ENCODE measurements around the gene SLC36A3.
"Not testable (repeated sequence)": the region's sequence is repeated elsewhere in the genome, so short reads cannot be mapped to it uniquely, and the experiment has no call there.

Gene SLC36A3

GRCh38 chr5:151244206-151244605 lies 59.4 kb downstream of the SLC36A3 start:
- intact Hi-C loops (cut with DNase I; ENCODE audit: low total_unique reads): loop anchor here (5.0 kb wide), 1 partner anchor 77 kb away; no protein-coding TSS in a partner anchor
- no peaks in the 10 kb centered on the region for H3K9me3 ChIP-seq
- no peak overlapping the region for H3K4me3 ChIP-seq
- no peak overlapping the region for H3K27ac ChIP-seq
- H3K4me1 ChIP-seq: peaks cover 0 to under 1% (median 0%) of the 10 kb centered on the region in 4 donors
- H3K27me3 ChIP-seq: no peaks in the 10 kb centered on the region
- TF ChIP-seq CTCF (IDR thresholded peaks at IDR 0.05): no peak
- DNase-seq: no peak
- H3K36me3 ChIP-seq: no peaks in the 10 kb centered on the region

DNA sequence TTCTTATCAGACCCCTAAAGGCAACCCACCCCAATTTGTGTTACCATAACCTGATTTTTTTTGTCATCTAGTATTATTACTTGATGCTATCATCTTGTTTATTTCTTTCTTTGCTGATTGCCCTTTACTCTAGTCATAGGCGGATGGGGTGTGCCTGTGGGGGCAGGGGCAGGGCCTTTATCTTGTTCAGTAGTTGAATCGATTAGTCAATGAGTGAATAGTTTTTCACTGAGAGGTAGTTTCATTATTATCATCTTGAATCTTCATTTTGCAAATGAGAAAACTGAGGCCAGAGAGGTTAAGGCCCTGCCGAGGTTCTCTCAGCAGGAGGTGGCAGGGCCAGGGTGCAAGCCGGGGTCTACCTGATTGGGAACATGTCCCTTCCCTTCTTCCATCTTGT lies 60.0 kb downstream of the SLC36A3 start:
- TF ChIP-seq CTCF (IDR thresholded peaks at IDR 0.05): no peak
- no peaks in the 10 kb centered on the region for H3K27me3 ChIP-seq
- H3K36me3 ChIP-seq: no peaks in the 10 kb centered on the region
- no peaks in the 10 kb centered on the region for H3K9me3 ChIP-seq
- peaks cover 0 to 6% (median 0%) of the 10 kb centered on the region in 4 donors for H3K4me1 ChIP-seq
- no peak overlapping the region for H3K4me3 ChIP-seq
- intact Hi-C loops (cut with DNase I; ENCODE audit: low total_unique reads): loop anchor here (5.0 kb wide), 1 partner anchor 76 kb away; no protein-coding TSS in a partner anchor
- no peak overlapping the region for H3K27ac ChIP-seq
- no peak for DNase-seq

DNA sequence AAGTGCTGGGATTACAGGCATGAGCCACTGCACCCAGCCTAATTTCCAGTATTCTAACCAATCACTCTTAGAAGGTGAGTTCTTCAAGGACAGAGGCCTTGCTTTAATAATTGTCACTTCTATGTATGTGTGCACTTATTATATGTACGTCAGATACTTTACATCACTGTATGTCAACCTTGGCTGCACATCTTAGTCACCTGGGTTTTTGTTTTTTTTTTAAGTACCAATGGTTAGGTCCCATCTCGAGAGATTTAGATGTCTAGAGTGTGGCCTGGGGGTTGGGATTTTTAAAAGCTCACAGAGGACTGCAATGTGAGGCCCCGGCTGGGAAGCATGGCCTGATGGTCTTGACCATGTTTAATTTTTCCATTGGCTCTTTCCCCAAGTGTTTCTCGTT lies 60.4 kb downstream of the SLC36A3 start:
- TF ChIP-seq CTCF (IDR thresholded peaks at IDR 0.05): no peak
- H3K36me3 ChIP-seq: no peaks in the 10 kb centered on the region
- H3K27ac ChIP-seq: no peak overlapping the region
- no peaks in the 10 kb centered on the region for H3K27me3 ChIP-seq
- no peak overlapping the region for H3K4me3 ChIP-seq
- DNase-seq: no peak
- intact Hi-C loops (cut with DNase I; ENCODE audit: low total_unique reads): loop anchor here (5.0 kb wide), 1 partner anchor 76 kb away; no protein-coding TSS in a partner anchor
- peaks cover 0 to 11% (median 0%) of the 10 kb centered on the region in 4 donors for H3K4me1 ChIP-seq
- H3K9me3 ChIP-seq: no peaks in the 10 kb centered on the region

GRCh38 chr5:151240924-151241635 lies 62.5 kb downstream of the SLC36A3 start:
- H3K4me1 ChIP-seq: peaks cover 0 to 19% (median 0%) of the 10 kb centered on the region in 4 donors
- no peaks in the 10 kb centered on the region for H3K27me3 ChIP-seq
- no peaks in the 10 kb centered on the region for H3K36me3 ChIP-seq
- no peak for TF ChIP-seq CTCF (IDR thresholded peaks at IDR 0.05)
- H3K4me3 ChIP-seq: no peak overlapping the region
- H3K9me3 ChIP-seq: no peaks in the 10 kb centered on the region
- no peak for DNase-seq
- intact Hi-C loops (cut with DNase I; ENCODE audit: low total_unique reads): loop anchor here (5.0 kb wide), 1 partner anchor 74 kb away; no protein-coding TSS in a partner anchor
- no peak overlapping the region for H3K27ac ChIP-seq

DNA sequence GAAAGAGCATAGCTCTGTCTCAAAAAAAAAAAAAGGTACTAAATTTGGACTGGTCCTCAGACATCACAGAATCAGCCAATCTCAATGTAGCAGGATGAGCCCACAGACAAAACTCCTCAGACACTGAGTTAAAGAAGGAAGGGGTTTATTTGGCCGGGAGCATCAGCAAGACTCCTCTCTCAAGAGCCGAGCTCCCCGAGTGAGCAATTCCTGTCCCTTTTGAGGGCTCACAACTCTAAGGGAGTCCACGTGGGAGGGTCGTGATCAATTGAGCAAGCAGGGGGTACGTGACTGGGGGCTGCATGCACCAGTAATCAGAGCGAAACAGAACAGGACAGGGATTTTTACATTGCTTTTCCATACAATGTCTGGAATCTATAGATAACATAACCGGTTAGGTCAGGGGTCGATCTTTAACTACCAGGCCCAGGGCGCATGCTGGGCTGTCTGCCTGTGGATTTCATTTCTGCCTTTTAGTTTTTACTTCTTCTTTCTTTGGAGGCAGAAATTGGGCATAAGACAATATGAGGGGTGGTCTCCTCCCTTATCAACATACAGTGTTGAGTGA lies 63.2 kb downstream of the SLC36A3 start:
- H3K27ac ChIP-seq, H3K27me3 ChIP-seq: not testable (repeated sequence)
- intact Hi-C loops (cut with DNase I; ENCODE audit: low total_unique reads): loop anchor here (5.0 kb wide), 1 partner anchor 73 kb away; no protein-coding TSS in a partner anchor

DNA sequence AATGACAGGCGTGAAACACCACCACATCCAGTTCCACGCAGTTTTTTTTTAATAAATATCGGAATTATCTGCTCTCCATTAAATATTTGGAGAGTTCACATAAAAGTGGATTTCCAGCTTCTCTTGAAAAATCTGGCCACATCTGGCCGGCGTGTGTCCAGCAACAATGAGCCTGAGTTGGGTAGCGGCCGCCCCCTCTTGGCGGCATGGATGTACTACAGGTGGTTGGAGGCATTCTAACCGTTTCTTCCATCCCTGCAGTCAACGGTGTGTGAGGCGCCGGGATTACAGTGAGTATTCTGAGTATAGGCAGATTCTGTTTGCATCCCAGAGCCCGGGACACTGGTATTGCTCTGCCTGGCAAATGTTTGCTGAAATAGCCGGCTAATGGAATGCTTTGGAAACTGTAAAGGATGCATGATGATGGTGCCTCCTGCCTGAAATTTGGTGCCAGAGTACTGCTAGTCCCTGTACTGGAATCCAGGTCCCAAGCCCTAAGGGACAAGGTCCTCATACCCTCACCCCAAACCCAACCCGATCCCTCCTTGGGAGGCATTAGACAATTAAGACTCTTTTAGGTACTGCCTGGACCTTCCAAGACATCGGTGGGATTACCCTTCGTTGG lies 64.2 kb downstream of the SLC36A3 start:
- Histone ChIP-seq H3K36me3 (no peaks in the 10 kb centered on the region), H3K9me3 (no peaks in the 10 kb centered on the region), H3K4me1 (peaks cover 0 to 29% (median 4%) of the 10 kb centered on the region in 4 donors), H3K27ac (peak overlapping the region; percentile 58 to 85), H3K4me3 (peak overlapping the region; percentile 34 to 40), H3K27me3 (no peaks in the 10 kb centered on the region)
- TF ChIP-seq CTCF (IDR thresholded peaks at IDR 0.05): peak; percentile 67 to 70
- intact Hi-C loops (cut with DNase I; ENCODE audit: low total_unique reads): loop anchor here (5.0 kb wide), 1 partner anchor 112 kb away; no protein-coding TSS in a partner anchor
- DNase-seq: peak; percentile 65 to 82

More for the DNA sequence above, 63.2 kb downstream of the SLC36A3 start:
- peaks cover 0 to 19% (median 0%) of the 10 kb centered on the region in 4 donors for H3K4me1 ChIP-seq
- H3K4me3 ChIP-seq, H3K9me3 ChIP-seq, H3K36me3 ChIP-seq, DNase-seq: not testable (repeated sequence)
